ENCODE measurements around the gene KLHL11.
A peak's percentile ranks its signal among the peaks of the same experiment; 100 is the strongest.

The KLHL11 gene

GRCh38 chr17:41813152-41813680 lies 52.0 kb downstream of the KLHL11 start:
- TF ChIP-seq, protein P1, sequence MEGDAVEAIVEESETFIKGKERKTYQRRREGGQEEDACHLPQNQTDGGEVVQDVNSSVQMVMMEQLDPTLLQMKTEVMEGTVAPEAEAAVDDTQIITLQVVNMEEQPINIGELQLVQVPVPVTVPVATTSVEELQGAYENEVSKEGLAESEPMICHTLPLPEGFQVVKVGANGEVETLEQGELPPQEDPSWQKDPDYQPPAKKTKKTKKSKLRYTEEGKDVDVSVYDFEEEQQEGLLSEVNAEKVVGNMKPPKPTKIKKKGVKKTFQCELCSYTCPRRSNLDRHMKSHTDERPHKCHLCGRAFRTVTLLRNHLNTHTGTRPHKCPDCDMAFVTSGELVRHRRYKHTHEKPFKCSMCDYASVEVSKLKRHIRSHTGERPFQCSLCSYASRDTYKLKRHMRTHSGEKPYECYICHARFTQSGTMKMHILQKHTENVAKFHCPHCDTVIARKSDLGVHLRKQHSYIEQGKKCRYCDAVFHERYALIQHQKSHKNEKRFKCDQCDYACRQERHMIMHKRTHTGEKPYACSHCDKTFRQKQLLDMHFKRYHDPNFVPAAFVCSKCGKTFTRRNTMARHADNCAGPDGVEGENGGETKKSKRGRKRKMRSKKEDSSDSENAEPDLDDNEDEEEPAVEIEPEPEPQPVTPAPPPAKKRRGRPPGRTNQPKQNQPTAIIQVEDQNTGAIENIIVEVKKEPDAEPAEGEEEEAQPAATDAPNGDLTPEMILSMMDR (IDR thresholded peaks at IDR 0.05; ENCODE audit: low read depth, low read length, missing control alignments) = no peak
- H3K36me3 ChIP-seq (replicated peaks) = peaks cover 12% of the 10 kb centered on the region
- H3K27me3 ChIP-seq (replicated peaks) = no peaks in the 10 kb centered on the region
- H3K4me3 ChIP-seq (ENCODE audit: low read depth, low read length) = peak overlapping the region; percentile 85
- peak overlapping the region; percentile 63 for H3K27ac ChIP-seq
- in situ Hi-C loops (cut with HindIII; ENCODE audit: low pct_ligation_motif_present, low sequenced_read_pairs) = no loop called here
- no peak for DNase-seq

DNA sequence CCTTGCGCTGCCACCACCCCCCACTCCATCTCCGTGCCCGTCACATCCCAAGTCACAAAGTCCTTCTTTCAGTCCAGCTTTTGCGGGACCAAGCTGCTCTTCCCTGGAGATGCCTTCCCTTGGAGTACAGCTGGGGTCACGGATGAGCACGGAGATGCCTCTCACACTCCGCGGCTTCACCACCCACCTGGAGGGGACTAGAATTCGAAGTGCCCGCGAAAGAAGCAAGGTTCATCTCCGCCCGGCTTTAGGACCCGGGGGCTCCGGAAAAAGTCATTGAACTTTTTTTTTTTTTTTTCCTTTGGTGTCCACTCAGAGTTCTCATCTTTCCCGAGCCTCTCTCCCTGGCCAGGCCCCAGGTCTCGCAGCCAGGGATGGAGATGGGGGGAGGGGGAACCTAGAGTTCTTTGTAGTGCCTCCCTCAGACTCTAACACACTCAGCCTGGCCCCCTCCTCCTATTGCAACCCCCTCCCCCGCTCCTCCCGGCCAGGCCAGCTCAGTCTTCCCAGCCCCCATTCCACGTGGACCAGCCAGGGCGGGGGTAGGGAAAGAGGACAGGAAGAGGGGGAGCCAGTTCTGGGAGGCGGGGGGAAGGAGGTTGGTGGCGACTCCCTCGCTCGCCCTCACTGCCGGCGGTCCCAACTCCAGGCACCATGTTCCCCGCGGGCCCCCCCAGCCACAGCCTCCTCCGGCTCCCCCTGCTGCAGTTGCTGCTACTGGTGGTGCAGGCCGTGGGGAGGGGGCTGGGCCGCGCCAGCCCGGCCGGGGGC lies 52.7 kb downstream of the KLHL11 start, which contains the start of gene FKBP10:
Gene FKBP10 (plus strand): TSS at position 624 of the 771 bp plus-strand sequence. CDS start 31 bp downstream, at position 655.
- peak within 1 kb of the TSS; percentile 85 for H3K4me3 ChIP-seq (ENCODE audit: low read depth, low read length)
- in situ Hi-C loops (cut with HindIII; ENCODE audit: low pct_ligation_motif_present, low sequenced_read_pairs) = no loop called here

GRCh38 chr17:41811549-41812380 lies 53.5 kb downstream of the KLHL11 start, which contains the start of gene P3H4:
TSS of gene P3H4 (minus strand) at chr17:41811949. CDS start at chr17:41811915, 34 bp downstream.
- Histone ChIP-seq H3K27ac (peak within 1 kb of the TSS; percentile 63), H3K36me3 (replicated peaks) (peaks cover 6% of the 10 kb centered on the region), H3K4me3 (ENCODE audit: low read depth, low read length) (peak within 1 kb of the TSS; percentile 85), H3K27me3 (replicated peaks) (no peaks in the 10 kb centered on the region)
- in situ Hi-C loops (cut with HindIII; ENCODE audit: low pct_ligation_motif_present, low sequenced_read_pairs) = no loop called here
- TF ChIP-seq, protein P1 (IDR thresholded peaks at IDR 0.05; ENCODE audit: low read depth, low read length, missing control alignments) = peak; percentile 61
- peak; percentile 63 for DNase-seq

More for the DNA sequence above, 52.7 kb downstream of the KLHL11 start, which contains the start of gene FKBP10:
- TF ChIP-seq, protein P1 (IDR thresholded peaks at IDR 0.05; ENCODE audit: low read depth, low read length, missing control alignments) = no peak
- Histone ChIP-seq H3K27ac (peak within 1 kb of the TSS; percentile 63), H3K36me3 (replicated peaks) (peaks cover 8% of the 10 kb centered on the region), H3K27me3 (replicated peaks) (no peaks in the 10 kb centered on the region)
- peak; percentile 87 for DNase-seq

GRCh38 chr17:41810659-41811548 lies 54.3 kb downstream of the KLHL11 start:
- H3K27ac ChIP-seq = peak overlapping the region; percentile 44
- H3K4me3 ChIP-seq (ENCODE audit: low read depth, low read length) = peak overlapping the region; percentile 85
- TF ChIP-seq, protein P1 (IDR thresholded peaks at IDR 0.05; ENCODE audit: low read depth, low read length, missing control alignments) = no peak
- no peak for DNase-seq
- in situ Hi-C loops (cut with HindIII; ENCODE audit: low pct_ligation_motif_present, low sequenced_read_pairs) = no loop called here
- H3K36me3 ChIP-seq (replicated peaks) = peaks cover 7% of the 10 kb centered on the region
- no peaks in the 10 kb centered on the region for H3K27me3 ChIP-seq (replicated peaks)
